ENCODE measurements around the gene DPYD. TPM values are rescaled to one million over a fixed set of nuclear protein-coding genes. Genes with fewer than 3 reads are reported as not detected.

DPYD gene
- total and polyA plus RNA-seq, 2 donors = 24.7 to 84.3 TPM

DNA sequence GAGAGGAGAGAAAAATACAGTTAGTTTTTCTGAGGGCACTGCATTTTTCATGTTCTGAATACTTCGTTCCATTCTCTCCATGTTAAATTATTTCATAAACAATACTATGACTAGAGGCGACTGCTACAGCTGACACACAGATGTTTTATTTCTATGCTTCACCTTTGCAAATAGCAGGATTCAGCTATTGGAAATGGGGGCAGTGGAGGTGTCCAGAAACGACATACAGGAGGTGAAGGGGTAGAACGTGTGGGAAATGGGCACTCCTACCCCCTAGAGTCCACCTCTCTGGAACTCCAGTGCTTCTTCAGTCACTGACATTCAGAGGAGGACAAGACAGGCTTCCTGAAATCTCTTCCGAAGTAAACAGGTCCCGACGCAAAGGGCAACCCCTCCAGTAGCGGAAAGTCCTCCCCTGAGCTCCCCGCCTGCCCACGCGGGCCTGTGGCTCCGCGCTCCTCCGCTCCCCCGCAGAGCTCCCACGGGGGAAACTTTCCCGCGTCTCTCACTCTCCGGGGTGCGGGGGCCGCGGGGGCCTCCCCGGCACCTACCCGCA, 480 bp downstream of the DPYD start:
- H3K27ac ChIP-seq (ENCODE audit: low read depth) = peak overlapping the region; percentile 93
- no peaks in the 10 kb centered on the region for H3K4me1 ChIP-seq (ENCODE audit: insufficient read depth)
- WGBS = under 1% methylated on average over 24 of the region's 24 CpGs
- DNase-seq (ENCODE audit: extremely low spot score) = peak; percentile 10
- H3K36me3 ChIP-seq (ENCODE audit: insufficient read depth) = no peaks in the 10 kb centered on the region
- H3K4me3 ChIP-seq (ENCODE audit: low read depth, low read length) = peak overlapping the region; percentile 93

DNA sequence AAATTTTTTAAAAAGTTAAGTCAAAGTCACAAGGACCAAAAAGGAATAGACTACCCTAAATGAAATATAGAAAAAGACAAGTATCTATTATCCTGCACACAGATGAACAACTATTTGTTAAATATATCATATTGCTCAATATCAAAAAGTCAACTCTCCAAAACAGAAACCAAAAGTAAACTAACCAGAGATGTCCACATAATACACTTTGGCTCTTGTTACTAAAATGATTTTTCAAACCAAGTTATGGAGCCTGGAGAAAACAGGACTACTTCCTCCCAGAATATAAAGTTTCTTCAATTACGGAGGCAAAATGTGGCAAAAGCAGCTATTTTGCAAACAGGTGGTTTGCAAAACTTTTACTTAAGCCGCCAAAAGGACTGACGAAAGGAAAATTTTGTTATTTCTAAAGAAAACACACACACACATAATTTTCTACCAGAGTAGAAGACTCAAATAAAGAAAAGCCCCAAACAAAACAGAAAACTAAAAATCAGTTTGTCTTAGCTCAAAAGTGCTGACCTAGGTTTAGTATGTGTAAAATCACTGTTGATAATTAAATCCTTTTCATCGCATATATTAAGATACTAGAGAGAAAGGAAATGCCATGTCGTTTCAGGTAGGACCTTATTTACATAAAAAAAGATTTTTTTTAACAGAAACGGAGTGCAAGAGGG, 1.1 kb downstream of the DPYD start:
- H3K27ac ChIP-seq (ENCODE audit: low read depth) = peak overlapping the region; percentile 2
- H3K36me3 ChIP-seq (ENCODE audit: insufficient read depth) = no peaks in the 10 kb centered on the region
- no peaks in the 10 kb centered on the region for H3K4me1 ChIP-seq (ENCODE audit: insufficient read depth)
- DNase-seq (ENCODE audit: extremely low spot score) = no peak
- 24% methylated on average over 6 of the region's 6 CpGs for WGBS
- peak overlapping the region; percentile 93 for H3K4me3 ChIP-seq (ENCODE audit: low read depth, low read length)

DNA sequence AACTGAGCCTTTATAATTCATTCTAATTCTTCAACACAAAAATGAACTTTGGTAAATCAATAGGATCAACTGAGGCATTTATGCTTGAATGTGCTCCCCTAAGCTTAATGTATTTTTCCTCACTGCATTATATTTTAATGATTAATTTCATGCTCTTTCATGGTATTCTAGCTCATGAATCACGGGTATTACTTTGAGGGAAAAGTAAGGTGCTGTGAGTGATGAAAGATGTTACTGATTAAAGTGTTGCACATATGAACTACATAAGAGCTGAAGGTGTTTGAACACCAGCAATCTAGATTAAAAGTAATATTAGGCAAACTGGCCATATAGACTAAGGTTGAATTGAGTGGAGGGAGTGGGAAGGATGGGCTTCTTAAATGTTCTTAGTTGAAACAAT, 1.9 kb downstream of the DPYD start:
- H3K27ac ChIP-seq (ENCODE audit: low read depth) = peak overlapping the region; percentile 2
- H3K4me1 ChIP-seq (ENCODE audit: insufficient read depth) = no peaks in the 10 kb centered on the region
- no peak overlapping the region for H3K4me3 ChIP-seq (ENCODE audit: low read depth, low read length)
- no peak for DNase-seq (ENCODE audit: extremely low spot score)
- H3K36me3 ChIP-seq (ENCODE audit: insufficient read depth) = no peaks in the 10 kb centered on the region
- 70% methylated on average over 1 of the region's 1 CpG for WGBS

- no peak for DNase-seq (ENCODE audit: extremely low spot score)
- no peaks in the 10 kb centered on the region for H3K36me3 ChIP-seq (ENCODE audit: insufficient read depth)
- H3K4me3 ChIP-seq (ENCODE audit: low read depth, low read length) = no peak overlapping the region
- no peaks in the 10 kb centered on the region for H3K4me1 ChIP-seq (ENCODE audit: insufficient read depth)
- WGBS = 85% methylated on average over 3 of the region's 3 CpGs
- H3K27ac ChIP-seq (ENCODE audit: low read depth) = no peak overlapping the region
These were observed 7.2 kb downstream of the DPYD start for GRCh38 chr1:97913506-97914139.

DNA sequence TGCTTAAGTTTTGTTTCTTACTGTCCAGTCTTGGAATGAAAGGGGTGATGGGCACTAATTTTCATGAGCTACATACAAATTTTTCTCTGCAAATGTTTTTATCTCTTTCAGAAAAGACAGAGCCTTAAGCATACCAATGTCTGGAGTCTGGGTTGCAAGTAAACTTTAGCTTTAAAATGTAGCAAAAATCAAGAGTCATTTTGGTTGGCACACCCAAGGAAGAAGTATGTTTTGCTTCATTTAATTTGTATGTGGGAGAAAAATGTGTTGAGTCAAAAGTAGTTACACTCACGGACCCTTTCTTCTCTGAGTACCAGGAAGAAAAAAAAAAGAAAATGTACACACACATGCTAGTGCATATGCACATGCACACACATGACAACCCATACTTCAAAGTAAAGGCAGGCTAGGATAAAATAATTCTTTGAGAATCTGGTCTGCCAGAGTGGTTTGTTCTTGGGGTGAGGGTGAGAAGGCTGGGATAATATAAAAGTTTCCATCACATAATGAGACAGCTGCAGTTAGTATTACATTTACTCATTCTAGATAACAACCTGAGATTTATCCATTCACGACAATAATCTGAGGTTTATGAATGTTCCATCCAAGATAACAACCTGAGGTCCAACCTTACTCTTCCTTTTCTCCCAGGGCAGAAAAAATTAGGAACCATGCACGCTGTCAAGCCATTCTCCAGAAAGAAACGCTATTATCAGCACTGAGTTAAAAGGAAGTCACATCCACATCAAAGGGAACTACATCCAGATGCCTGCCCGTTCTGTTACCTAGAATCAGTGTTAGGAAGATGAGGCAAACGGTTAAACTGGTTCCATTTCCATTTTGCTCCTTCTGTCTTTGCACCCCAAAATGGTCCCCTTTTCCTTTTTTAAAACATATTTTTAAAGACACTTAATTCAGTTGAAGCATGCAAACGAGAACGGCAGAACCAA, 9.3 kb downstream of the DPYD start:
- no peak overlapping the region for H3K4me3 ChIP-seq (ENCODE audit: low read depth, low read length)
- no peaks in the 10 kb centered on the region for H3K4me1 ChIP-seq (ENCODE audit: insufficient read depth)
- WGBS = 69% methylated on average over 8 of the region's 8 CpGs
- no peak overlapping the region for H3K27ac ChIP-seq (ENCODE audit: low read depth)
- no peak for DNase-seq (ENCODE audit: extremely low spot score)
- H3K36me3 ChIP-seq (ENCODE audit: insufficient read depth) = no peaks in the 10 kb centered on the region

DNA sequence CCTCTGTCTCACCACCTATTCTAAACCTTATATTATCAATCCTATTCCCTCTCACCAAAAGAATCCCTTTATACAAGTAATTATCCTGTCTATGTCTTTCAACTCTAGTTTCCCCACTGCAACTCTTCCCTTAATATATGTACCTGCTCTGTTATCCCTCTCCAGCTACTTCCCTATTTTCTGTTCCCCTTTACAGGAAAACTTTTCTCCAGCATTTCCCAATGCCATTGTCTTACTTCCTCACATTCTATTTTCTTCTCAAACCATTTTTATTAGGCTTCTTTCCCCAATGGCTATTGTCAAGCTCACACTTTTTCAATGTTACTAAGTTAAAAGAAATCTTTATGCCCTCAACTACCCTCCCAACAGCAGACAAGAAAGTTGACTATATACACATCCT, 11.6 kb downstream of the DPYD start:
- no peak for DNase-seq (ENCODE audit: extremely low spot score)
- Histone ChIP-seq H3K4me1 (ENCODE audit: insufficient read depth) (no peaks in the 10 kb centered on the region), H3K36me3 (ENCODE audit: insufficient read depth) (no peaks in the 10 kb centered on the region), H3K4me3 (ENCODE audit: low read depth, low read length) (no peak overlapping the region), H3K27ac (ENCODE audit: low read depth) (no peak overlapping the region)

DNA sequence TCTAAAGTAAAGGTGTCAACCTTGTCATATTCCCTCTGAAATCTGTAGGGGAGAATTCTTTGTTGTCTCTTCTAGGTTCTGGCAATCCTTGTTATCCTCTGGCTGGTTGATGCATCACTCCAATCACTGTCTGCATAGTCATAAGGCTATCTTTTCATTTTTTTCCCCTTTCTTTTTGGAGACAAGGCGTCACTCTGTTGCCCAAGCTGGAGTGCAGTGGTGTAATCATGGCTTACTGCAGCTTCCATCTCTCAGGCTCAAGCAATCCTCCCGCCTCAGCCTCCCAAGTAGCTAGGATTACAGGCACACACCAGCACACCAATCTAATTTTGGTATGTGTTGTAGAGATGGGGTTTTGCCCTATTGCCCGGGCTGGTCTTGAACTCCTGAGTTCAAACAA, 12.9 kb downstream of the DPYD start:
- DNase-seq (ENCODE audit: extremely low spot score) = no peak
- no peak overlapping the region for H3K27ac ChIP-seq (ENCODE audit: low read depth)
- no peaks in the 10 kb centered on the region for H3K36me3 ChIP-seq (ENCODE audit: insufficient read depth)
- no peaks in the 10 kb centered on the region for H3K4me1 ChIP-seq (ENCODE audit: insufficient read depth)
- no peak overlapping the region for H3K4me3 ChIP-seq (ENCODE audit: low read depth, low read length)
- 96% methylated on average over 3 of the region's 3 CpGs for WGBS

DNA sequence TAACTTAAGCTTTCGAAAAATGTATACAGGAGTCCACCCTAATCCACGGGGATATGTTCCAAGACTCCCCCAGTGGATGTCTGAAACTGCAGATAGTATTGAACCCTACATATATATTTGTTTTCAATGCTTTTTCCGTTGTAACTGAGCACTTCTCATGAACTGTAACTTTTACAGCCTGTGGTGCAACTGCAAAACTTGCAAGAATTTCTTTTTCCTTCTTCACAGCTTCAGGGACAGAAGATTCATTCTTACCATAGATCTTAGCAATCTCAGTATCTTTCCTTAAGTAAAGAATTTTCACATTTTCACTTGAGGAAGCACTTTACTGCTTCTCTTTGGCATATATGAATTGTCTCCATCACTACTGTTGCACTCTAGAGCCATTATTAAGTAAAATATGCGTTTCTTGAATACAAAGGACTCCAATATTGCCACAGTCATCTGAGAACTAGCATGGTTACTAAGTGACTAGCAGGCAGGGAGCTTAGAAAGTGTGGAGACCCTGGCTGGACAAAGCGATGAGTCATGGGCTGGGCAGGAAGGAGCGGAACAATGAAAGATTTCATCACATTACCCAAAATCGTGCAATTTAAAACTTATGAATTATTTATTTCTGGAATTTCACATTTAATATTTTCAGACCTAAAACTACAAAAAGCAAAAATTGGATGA, 14.1 kb downstream of the DPYD start:
- no peak overlapping the region for H3K27ac ChIP-seq (ENCODE audit: low read depth)
- no peaks in the 10 kb centered on the region for H3K4me1 ChIP-seq (ENCODE audit: insufficient read depth)
- 67% methylated on average over 7 of the region's 7 CpGs for WGBS
- no peaks in the 10 kb centered on the region for H3K36me3 ChIP-seq (ENCODE audit: insufficient read depth)
- H3K4me3 ChIP-seq (ENCODE audit: low read depth, low read length) = no peak overlapping the region
- DNase-seq (ENCODE audit: extremely low spot score) = no peak

DNA sequence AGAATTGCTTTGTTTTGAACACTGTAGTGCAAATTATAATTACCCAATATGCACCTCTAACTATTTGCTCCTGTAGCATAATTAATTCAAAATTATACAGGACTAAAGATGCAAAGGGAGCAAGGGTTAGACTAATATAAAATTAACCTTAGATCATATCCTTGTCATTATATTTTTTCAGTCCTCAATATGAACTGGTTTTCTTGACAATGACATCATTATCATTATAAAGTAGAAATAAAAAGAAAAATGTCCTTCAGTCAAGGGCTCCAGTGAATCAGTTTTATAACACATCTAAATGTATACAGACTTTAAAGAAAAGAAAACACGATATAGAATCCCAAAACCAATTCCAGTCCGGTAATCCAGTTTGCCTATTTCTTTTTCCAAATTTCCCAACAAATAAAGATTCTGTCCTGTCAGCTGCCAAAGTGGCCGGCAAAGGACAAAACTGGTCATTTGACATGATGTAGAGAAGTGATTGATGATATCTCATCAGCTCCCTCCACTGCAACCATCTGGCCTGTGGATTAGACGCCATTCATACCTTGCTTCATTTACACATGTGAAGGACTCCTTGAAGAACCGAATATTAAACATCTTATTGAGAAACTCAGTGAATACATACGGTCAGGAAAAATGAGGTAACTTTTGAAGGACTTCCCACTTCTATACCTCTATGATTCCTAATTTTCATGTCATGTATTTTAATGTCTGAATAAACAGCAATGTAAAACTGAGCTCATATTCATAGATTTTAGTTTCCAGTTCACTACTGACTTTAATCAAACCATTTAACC, 15.5 kb downstream of the DPYD start:
- H3K4me1 ChIP-seq (ENCODE audit: insufficient read depth) = no peaks in the 10 kb centered on the region
- H3K4me3 ChIP-seq (ENCODE audit: low read depth, low read length) = no peak overlapping the region
- H3K36me3 ChIP-seq (ENCODE audit: insufficient read depth) = no peaks in the 10 kb centered on the region
- no peak for DNase-seq (ENCODE audit: extremely low spot score)
- WGBS = 92% methylated on average over 6 of the region's 6 CpGs
- no peak overlapping the region for H3K27ac ChIP-seq (ENCODE audit: low read depth)

DNA sequence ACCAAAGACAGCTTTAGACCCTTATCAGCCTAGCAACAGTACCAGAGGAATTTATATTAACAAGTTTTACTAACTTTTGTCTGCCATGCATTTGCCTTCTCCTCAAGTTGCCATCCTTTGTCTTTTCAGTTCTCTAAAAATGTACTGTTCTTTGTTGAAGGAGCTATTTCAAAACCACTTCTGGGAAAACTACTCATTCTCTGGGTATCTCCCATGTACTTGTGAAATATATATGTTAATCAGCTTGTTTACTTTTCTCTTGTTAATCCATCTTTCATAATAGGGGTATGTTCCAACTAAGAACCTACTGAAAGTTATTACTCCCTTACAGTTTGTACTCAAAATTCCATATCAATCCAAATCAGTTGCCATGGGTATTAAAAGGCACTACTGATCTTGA, 16.3 kb downstream of the DPYD start:
- H3K4me1 ChIP-seq (ENCODE audit: insufficient read depth) = no peaks in the 10 kb centered on the region
- H3K4me3 ChIP-seq (ENCODE audit: low read depth, low read length) = no peak overlapping the region
- H3K27ac ChIP-seq (ENCODE audit: low read depth) = no peak overlapping the region
- DNase-seq (ENCODE audit: extremely low spot score) = no peak
- H3K36me3 ChIP-seq (ENCODE audit: insufficient read depth) = no peaks in the 10 kb centered on the region

DNA sequence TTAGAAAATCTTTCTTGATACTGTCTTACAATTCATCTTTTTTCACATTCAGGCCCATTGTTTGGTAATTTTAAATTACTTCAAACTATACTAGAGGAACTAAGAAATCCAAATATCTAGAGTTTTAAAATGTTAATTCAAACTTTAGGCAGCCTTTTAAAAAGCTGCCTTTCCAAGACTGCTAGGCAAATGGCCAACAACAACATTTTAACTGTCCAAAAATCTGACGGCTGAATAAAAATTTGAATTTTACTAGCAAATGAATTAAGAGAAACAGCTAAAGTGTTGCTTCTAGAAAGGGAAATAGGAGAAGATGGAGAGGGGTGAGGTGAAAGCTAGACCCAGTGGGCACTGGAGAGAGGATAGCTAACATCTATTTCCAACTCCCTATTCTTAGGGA, 17.2 kb downstream of the DPYD start:
- Histone ChIP-seq H3K36me3 (ENCODE audit: insufficient read depth) (no peaks in the 10 kb centered on the region), H3K4me1 (ENCODE audit: insufficient read depth) (no peaks in the 10 kb centered on the region), H3K4me3 (ENCODE audit: low read depth, low read length) (no peak overlapping the region), H3K27ac (ENCODE audit: low read depth) (no peak overlapping the region)
- no peak for DNase-seq (ENCODE audit: extremely low spot score)
- 23% methylated on average over 1 of the region's 1 CpG for WGBS

GRCh38 chr1:97902067-97902466, 18.8 kb downstream of the DPYD start:
- Histone ChIP-seq H3K27ac (ENCODE audit: low read depth) (no peak overlapping the region), H3K4me3 (ENCODE audit: low read depth, low read length) (no peak overlapping the region), H3K36me3 (ENCODE audit: insufficient read depth) (no peaks in the 10 kb centered on the region), H3K4me1 (ENCODE audit: insufficient read depth) (no peaks in the 10 kb centered on the region)
- WGBS = 86% methylated on average over 2 of the region's 2 CpGs
- no peak for DNase-seq (ENCODE audit: extremely low spot score)
